Mucosa of descending colon (tissue), 3 donors: Measurements from ENCODE around the gene CLEC1B. TPM values are rescaled to one million over a fixed set of nuclear protein-coding genes. Genes with fewer than 3 reads are reported as not detected.

ENCODE experiments used
- ATAC-seq: fragments of 200-7000 bp; cut with Tn5 transposase; one replicate; pipeline ENCODE4 v1.9.1; 2020; ENCODE audit warnings: mild to moderate bottlenecking, moderate library complexity
- DNase-seq, 3 donors: peaks; one replicate each; pipeline ENCODE4 v3.0.0-alpha.2; 2020
- H3K36me3 ChIP-seq: fragments of 200-600 bp; one replicate; pipeline ENCODE4 v1.8.0; 2021; ENCODE audit warnings: low read depth, mild to moderate bottlenecking
- H3K4me1 ChIP-seq: fragments of 200-600 bp; one replicate; pipeline ENCODE4 v1.8.0; 2021; ENCODE audit warnings: low read depth, mild to moderate bottlenecking
- H3K4me3 ChIP-seq: fragments of 200-600 bp; one replicate; pipeline ENCODE4 v1.8.0; 2021; ENCODE audit warnings: mild to moderate bottlenecking
- H3K9me3 ChIP-seq: fragments of 200-600 bp; one replicate; pipeline ENCODE4 v1.8.0; 2021; ENCODE audit warnings: mild to moderate bottlenecking
- CTCF ChIP-seq: fragments of 200-600 bp; IDR thresholded peaks from one replicate; pipeline ENCODE4 v1.8.0; 2022; ENCODE audit warnings: antibody characterized with exemption, mild to moderate bottlenecking
- intact Hi-C, 2 donors: fragments of 100-400 bp; cut with DNase I in 1 of 2; cut with micrococcal nuclease in 1 of 2; formaldehyde crosslinking; loops; one replicate each; pipeline versions ENCODE4 v1.11.0 to v1.11.1; 2022; cut with DNase I, micrococcal nuclease
- total RNA-seq, 3 donors: library from RNA; stranded (reverse); fragmentation: NEBNext Ultra II Directional in 2 of 3; extraction: Animal tissue kit (Norgen Biotek cat#: 25700) in 2 of 3; gene quantifications; one replicate each; pipeline versions ENCODE4 v1.2.1 to v1.2.4, GENCODE V29; 2021 to 2023
- donor health status: DM: no; HTN: no; CAD: no; lungs with moderate emphysema.
- donor health status: DM: no; HTN: no; CAD: no.
- donor health status: DM: no; HTN: yes; CAD: no.

CLEC1B gene
- total RNA-seq, 3 donors from 2014 or later, result not detected

- TF ChIP-seq CTCF, result no peak
- intact Hi-C loops, result no loop called here
- no peak overlapping the region for H3K4me3 ChIP-seq
- no peaks in the 10 kb centered on the region for H3K9me3 ChIP-seq
- H3K4me1 ChIP-seq, result no peaks in the 10 kb centered on the region
- DNase-seq (no peak), ATAC-seq (no peak)
- H3K36me3 ChIP-seq, result no peaks in the 10 kb centered on the region
Observed at GRCh38 chr12:9947674-9948073, 51.2 kb downstream of the CLEC1B start.

GRCh38 chr12:9944391-9944790 is 54.5 kb downstream of the CLEC1B start:
- intact Hi-C loops, result no loop called here
- Histone ChIP-seq H3K9me3 (no peaks in the 10 kb centered on the region), H3K4me1 (no peaks in the 10 kb centered on the region), H3K36me3 (no peaks in the 10 kb centered on the region), H3K4me3 (no peak overlapping the region)
- TF ChIP-seq CTCF, result no peak
- DNase-seq (no peak), ATAC-seq (no peak)

GRCh38 chr12:9943240-9943639 is 55.7 kb downstream of the CLEC1B start:
- Histone ChIP-seq H3K4me1 (no peaks in the 10 kb centered on the region), H3K36me3 (no peaks in the 10 kb centered on the region), H3K4me3 (no peak overlapping the region), H3K9me3 (no peaks in the 10 kb centered on the region)
- DNase-seq (peak in 2 of 3 donors; percentile 22 to 59), ATAC-seq (peak; percentile 16)
- intact Hi-C loops, result no loop called here
- TF ChIP-seq CTCF, result no peak

Other genes with a start within 250 kb of the CLEC1B start
- gene CD69, start 238.2 kb downstream of the CLEC1B start, total RNA-seq, result 1 to 10 TPM; 2.4 to 4.7 (median 3.2) TPM
- gene KLRF1, start 171.6 kb downstream of the CLEC1B start, total RNA-seq, result under 1 TPM; 0.55 to 0.73 (median 0.58) TPM
- 1 to 10 TPM; 3.5 to 7.3 (median 6.5) TPM for gene CLEC2B, start 129.8 kb downstream of the CLEC1B start, total RNA-seq
- under 1 TPM in 1 of 3 donors, not detected in 2; 0.43 TPM for gene KLRF2, start 117.6 kb downstream of the CLEC1B start, total RNA-seq
- not detected for gene CLEC2A, start 66.8 kb downstream of the CLEC1B start, total RNA-seq
- gene CLEC12A, start 27.7 kb downstream of the CLEC1B start, total RNA-seq, result 1 to 10 TPM in 1 of 3 donors, under 1 TPM in 2; 0.41 to 2.6 (median 0.89) TPM
- not detected for gene CLEC12B, start 11.5 kb upstream of the CLEC1B start, total RNA-seq
- gene CLEC9A, start 31.6 kb upstream of the CLEC1B start, total RNA-seq, result under 1 TPM in 2 of 3 donors, not detected in 1; 0.39 to 0.47 TPM
- gene CLEC1A, start 99.9 kb upstream of the CLEC1B start, total RNA-seq, result 1 to 10 TPM in 2 of 3 donors, under 1 TPM in 1; 0.67 to 2.8 (median 1.2) TPM
- 10 to 100 TPM in 1 of 3 donors, 1 to 10 TPM in 2; 3.1 to 12.0 (median 6.3) TPM for gene CLEC7A, start 131.1 kb upstream of the CLEC1B start, total RNA-seq
- gene OLR1, start 173.0 kb upstream of the CLEC1B start, total RNA-seq, result under 1 TPM in 1 of 3 donors, not detected in 2; 0.63 TPM
- gene TMEM52B, start 179.9 kb upstream of the CLEC1B start, total RNA-seq, result under 1 TPM in 1 of 3 donors, not detected in 2; 0.10 TPM
- gene GABARAPL1, start 213.8 kb upstream of the CLEC1B start, total RNA-seq, result 10 to 100 TPM; 34.4 to 93.4 (median 41.0) TPM